Measurements from ENCODE around the gene UCHL5. TPM values are rescaled to one million over a fixed set of nuclear protein-coding genes. Genes with fewer than 3 reads are reported as not detected.

UCHL5 gene
- total RNA-seq, 2 donors from 2014 or later = 18.9 to 32.9 TPM

- Histone ChIP-seq H3K27ac (no peak overlapping the region), H3K4me1 (no peaks in the 10 kb centered on the region), H3K36me3 (no peaks in the 10 kb centered on the region), H3K27me3 (no peaks in the 10 kb centered on the region), H3K9me3 (no peaks in the 10 kb centered on the region), H3K4me3 (no peak overlapping the region)
- DNase-seq (ENCODE audit: low spot score) = no peak
- no peak for TF ChIP-seq CTCF (IDR thresholded peaks at IDR 0.05)
These were observed 86.0 kb downstream of the UCHL5 start for GRCh38 chr1:192973202-192973601.

DNA sequence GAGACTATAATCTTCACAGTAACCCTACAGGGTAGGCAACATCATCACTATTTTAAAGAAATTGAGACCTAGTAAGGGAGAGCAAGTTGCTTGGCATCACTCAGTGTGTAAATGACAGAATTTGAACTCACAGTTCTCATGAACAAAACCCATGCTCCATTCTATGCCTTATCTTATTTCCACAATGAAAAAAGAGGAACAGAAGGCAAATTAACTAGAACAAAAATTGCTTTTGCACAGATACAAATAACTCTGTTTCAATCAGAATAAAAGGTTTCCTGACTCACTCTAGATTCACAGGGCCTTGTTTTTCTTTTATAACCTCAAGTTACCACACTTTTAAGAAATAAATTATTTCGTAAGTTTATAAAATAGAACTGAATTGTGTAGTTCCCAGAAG, 90.1 kb downstream of the UCHL5 start:
- Histone ChIP-seq H3K27me3 (no peaks in the 10 kb centered on the region), H3K4me3 (no peak overlapping the region), H3K4me1 (no peaks in the 10 kb centered on the region), H3K36me3 (no peaks in the 10 kb centered on the region), H3K27ac (no peak overlapping the region), H3K9me3 (no peaks in the 10 kb centered on the region)
- no peak for DNase-seq (ENCODE audit: low spot score)
- no peak for TF ChIP-seq CTCF (IDR thresholded peaks at IDR 0.05)

DNA sequence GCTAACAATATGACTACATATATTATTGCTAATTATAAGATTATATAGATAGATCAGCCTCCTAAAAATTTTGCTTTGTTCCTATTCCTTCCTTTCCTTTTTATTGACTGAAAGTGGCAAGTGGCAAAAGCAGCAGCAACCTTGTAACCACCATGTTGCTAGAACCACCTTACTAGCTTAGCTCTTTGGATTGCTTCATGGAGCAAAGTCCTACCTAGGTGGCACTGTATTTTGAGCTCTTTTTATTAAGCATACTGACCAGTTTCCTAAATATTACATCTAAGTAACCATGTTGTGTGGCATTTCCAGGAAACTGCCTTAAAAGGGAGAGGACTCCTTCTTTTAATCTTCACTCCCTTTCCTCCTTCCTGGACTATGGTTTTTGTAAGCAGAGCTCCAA, 90.8 kb downstream of the UCHL5 start:
- Histone ChIP-seq H3K36me3 (no peaks in the 10 kb centered on the region), H3K4me3 (no peak overlapping the region), H3K27ac (no peak overlapping the region), H3K9me3 (no peaks in the 10 kb centered on the region), H3K27me3 (no peaks in the 10 kb centered on the region), H3K4me1 (no peaks in the 10 kb centered on the region)
- no peak for TF ChIP-seq CTCF (IDR thresholded peaks at IDR 0.05)
- no peak for DNase-seq (ENCODE audit: low spot score)

DNA sequence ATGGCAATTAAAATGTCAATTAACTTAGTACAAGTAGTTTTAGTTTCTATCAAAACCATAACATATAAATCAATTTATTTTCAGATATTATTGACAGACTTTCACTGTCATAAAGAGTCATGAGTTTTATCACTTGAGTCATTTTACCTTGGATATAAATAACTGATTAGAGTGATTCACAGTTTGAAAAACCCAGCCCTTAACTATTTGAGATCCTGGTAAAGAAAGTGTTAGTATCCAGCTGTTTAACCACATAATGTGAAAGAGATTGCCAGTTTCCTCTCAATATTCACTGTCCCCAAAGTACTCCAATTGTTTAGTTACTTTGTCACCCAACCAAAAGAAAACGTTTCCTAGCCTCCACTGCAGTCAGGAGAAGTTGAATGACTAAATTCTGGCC, 91.3 kb downstream of the UCHL5 start:
- no peak for DNase-seq (ENCODE audit: low spot score)
- Histone ChIP-seq H3K9me3 (no peaks in the 10 kb centered on the region), H3K27me3 (no peaks in the 10 kb centered on the region), H3K4me3 (no peak overlapping the region), H3K36me3 (no peaks in the 10 kb centered on the region), H3K27ac (no peak overlapping the region), H3K4me1 (no peaks in the 10 kb centered on the region)
- no peak for TF ChIP-seq CTCF (IDR thresholded peaks at IDR 0.05)

DNA sequence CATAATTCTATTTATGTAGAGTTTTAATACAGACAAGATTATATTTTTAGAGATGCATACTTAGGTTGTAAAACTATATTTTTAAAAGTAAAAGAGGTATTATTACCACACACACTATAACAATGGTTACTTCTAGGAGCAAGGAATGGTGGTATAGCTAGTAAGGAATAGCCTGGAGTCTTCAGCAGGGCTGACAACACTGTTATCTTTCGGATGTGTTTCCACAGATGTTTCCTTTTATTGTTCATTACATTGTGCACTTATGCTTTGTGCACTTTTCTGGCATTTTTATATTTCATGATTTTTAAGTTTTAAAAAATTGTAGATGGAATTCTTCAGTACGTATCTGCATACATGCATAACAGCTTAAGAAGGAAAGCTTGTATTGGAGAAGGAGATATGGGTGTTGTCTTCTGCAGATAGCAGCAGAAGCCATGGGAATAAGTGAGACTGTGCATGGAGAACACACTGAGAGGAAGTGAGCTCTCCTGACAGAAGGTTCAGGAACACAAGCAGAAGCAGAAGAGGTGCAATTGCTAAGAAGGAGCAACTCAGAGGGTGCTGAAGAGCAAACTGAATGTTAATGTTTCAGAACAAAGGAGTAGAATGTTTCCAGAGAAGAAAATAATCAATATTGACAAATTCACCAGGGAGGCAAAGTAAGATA, 91.8 kb downstream of the UCHL5 start:
- TF ChIP-seq CTCF (IDR thresholded peaks at IDR 0.05) = no peak
- Histone ChIP-seq H3K4me3 (no peak overlapping the region), H3K9me3 (no peaks in the 10 kb centered on the region), H3K27ac (no peak overlapping the region), H3K4me1 (no peaks in the 10 kb centered on the region), H3K36me3 (no peaks in the 10 kb centered on the region), H3K27me3 (no peaks in the 10 kb centered on the region)
- no peak for DNase-seq (ENCODE audit: low spot score)

- Histone ChIP-seq H3K27ac (no peak overlapping the region), H3K36me3 (no peaks in the 10 kb centered on the region), H3K4me3 (no peak overlapping the region), H3K9me3 (no peaks in the 10 kb centered on the region), H3K4me1 (no peaks in the 10 kb centered on the region), H3K27me3 (no peaks in the 10 kb centered on the region)
- TF ChIP-seq CTCF (IDR thresholded peaks at IDR 0.05) = no peak
- DNase-seq (ENCODE audit: low spot score) = no peak
These were observed 93.1 kb downstream of the UCHL5 start for GRCh38 chr1:192966073-192966472.
